ENCODE measurements around the gene IQCN.
"Not testable (repeated sequence)": the region's sequence is repeated elsewhere in the genome, so short reads cannot be mapped to it uniquely, and the experiment has no call there.

Gene IQCN

DNA sequence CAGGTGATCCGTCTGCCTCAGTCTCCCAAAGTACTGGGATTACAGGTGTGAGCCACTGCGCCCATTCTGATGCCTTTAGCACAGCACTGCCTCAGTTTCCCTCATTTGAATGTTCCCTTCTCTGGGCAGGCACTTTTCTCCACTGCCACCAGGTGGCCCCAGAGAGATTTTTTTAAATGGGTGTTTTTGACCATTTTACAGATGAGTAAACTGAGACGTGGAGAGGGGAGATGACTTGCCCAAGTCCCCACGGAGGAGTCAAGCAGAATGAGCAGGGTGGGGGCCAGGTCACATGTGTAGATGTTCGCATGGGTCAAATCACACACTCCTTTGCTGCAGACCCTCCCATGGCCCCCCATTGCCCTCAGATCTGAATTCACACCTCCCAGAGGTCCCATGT is 44.8 kb downstream of the IQCN start:
- DNase-seq, result no peak

DNA sequence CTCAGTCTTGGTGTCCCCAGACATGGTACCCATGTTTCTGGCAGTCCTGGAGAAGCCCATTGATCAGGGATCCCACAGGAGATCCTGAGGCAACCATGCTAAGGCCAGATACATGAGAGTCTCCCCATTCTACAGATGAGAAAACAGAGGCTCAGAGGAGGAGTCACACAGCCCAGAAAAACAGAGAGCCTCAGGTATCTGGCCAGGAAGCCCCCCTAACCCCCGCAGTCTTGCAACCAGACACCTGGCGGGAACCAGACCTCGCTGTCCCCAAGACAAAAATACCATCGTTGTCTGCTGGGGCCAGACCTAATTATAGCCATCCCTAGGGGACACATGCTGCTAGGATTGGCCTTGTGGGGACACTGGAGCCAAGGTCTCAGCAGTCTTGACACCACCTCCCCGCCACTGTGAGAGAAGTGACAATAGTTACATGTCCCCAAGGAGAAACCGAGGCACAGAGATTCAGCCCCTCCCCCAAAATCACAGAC is 46.4 kb downstream of the IQCN start:
- DNase-seq, result no peak

DNA sequence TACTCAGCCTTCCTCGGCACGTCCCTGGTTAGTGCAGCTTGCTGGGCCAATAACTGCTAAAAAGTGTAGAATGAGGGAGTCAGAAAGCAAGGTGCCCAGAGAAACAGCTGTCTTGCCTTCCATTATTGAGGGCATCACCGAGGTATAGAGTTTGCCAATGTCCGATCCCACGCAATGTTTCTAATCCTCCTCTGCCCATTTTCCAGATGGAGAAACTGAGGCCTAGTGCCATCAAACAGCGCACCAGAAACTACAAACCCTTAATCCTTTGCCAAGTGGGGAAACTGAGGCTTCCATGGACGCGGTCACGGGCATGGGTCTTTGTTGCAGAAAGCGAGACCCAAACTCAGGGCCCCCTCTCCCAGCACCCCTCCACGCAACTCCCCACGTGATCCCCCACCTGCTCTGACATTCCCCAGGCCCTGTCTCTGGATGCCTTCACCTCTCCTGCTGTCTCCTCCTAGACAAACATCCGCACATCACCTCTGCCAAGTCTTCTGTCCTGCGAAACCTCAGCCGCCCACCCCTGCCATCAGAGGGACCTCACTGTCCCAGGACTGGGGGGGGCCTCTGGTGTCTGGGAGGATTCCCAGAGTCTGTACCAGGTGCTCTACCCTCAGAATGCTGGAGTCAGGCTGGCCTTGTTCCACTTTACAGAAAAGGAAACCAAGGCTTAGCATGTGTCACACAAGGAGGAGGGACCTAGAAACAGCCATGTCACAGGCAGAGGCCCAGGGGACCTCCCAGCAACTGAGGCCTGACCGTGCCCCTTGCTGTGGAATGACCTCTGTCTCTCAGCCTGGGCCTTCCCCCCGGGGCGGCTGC is 47.1 kb downstream of the IQCN start:
- no peak for DNase-seq

DNA sequence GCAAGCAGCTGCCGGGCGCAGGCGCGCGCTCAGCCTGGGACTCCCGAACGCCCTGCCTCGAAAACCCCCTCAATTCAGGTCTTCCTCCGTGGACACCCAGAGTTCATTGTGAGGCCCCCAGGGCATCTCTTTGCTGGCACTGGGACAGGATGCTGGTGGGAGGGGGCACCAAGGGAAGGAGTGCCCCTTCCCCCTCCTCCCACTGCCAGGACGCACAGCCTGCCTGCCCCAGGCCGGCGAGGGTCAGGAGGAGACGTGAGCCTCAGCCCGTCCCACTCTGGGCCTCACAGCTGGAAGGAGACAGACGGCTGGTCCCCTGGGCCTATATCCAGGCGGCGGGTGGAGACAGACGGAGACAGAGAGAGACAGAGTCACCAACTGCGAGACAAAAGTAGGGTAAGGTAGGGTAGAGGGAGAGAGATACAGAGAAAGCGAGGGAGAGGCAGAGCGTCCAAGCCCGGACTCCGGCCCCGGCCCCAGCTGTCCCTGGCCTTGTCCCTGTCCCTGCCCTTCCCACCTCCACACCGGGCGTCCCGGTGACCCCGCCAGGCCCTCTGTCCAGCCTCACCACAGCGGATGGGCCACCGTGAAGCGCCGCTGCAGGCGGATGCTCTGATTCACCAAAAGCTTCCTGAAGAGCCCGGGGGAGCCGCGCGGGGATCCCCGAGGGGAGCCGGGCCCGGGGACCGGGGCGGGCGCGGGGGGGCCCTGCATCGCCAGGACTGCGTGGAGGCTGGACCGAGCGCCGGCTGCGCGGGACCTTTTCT is 48.4 kb downstream of the IQCN start, which contains the start of gene PDE4C:
Gene PDE4C (minus strand): TSS at position 737 of the 767 bp plus-strand sequence. CDS start 23 bp downstream, at position 714.
- DNase-seq, result no peak

DNA sequence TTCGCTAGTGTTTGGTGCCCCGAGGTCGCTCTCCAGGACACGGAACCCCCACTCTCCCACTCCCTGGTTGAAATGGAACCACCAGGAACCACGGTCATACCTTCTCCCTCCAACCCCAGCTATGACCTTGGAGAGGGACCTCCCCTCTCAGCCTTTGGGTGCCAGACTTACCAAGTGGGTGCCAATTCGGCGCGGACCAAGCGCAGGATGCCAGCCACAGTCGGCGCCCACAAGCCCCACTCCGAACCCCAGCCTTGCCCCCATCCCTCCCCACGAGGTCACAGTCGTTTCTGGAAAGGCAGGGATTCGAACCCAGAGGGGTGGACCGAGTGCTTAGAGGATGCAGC is 48.9 kb downstream of the IQCN start:
- DNase-seq, result no peak

DNA sequence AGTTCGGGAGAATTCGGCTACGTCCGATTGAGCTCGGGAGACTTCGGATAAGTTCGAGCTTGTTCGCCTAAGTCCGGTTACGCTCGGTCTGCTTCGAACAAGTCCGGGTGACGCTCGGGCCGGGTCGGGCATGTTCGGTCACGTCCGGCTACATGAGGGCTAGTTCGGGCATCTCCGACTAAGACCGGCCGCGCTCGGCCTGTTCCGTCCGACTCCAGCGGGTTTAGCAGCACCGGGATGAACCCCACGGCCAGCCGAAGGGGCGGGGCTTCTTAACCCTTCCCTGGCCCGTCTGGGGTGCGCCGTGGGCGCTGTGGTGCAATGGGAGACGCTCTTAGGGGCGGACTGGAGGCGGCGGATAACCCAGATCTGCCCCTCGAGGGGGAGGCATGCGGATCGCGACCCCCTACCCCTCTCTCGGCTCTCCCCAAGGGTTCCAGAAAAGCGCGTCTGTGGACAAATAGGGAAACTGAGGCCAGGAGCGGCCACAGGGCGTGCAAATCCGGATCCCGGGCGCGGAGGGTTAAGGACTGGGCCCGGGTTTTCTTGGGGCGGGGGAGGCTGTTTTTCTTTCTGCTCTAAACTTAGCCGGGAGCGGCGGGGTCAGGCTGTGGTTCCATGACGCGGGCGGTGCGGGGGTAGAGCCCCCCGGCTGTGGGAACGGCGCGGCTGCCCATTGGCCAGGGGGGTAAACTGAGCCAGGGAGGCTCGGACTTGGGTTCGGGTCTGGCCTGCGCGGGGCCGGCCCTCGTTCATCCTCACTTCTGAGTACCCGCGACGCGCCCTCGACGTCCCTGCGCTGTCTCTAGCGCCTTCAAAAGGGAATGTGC is 49.5 kb downstream of the IQCN start:
- peak; percentile 66 to 78 (median 73) for DNase-seq

- no peak for DNase-seq
Observed at GRCh38 chr19:18223860-18224524, 50.3 kb downstream of the IQCN start.

- DNase-seq, result no peak
Observed at GRCh38 chr19:18221815-18222725, 52.2 kb downstream of the IQCN start.

DNA sequence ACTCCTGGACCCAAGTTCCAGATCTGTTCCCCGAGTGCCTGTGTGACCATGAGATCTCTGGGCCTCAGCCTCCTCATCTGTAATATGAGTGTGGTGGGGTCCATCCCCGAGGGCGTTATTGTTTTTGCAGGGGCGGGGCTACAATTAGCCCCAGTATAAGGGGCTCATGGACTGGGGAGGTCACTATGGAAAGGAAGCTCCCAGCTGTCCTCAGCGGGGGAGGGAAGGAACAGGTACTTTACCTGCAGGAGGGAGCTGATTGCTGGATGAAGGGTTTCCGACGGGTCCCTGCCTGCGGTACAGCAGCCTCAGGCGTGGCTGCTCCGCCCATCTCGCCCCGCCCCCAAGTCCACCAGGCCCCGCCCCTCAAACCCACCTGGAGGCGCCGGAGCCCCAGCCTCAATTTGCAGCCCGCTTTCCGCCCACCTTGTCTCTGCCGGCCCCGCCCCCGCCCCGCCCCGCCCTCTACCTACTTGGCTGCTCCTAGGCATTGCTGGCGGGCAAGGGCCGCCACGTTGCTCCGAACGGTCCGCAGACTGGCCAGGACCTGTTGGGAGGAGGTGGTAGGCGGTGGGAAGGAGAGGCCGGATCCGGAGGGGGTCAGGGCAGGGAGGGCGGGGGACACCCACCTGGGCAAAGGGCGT is 53.5 kb downstream of the IQCN start:
- no peak for DNase-seq

GRCh38 chr19:18219911-18220631 is 54.2 kb downstream of the IQCN start:
- no peak for DNase-seq

DNA sequence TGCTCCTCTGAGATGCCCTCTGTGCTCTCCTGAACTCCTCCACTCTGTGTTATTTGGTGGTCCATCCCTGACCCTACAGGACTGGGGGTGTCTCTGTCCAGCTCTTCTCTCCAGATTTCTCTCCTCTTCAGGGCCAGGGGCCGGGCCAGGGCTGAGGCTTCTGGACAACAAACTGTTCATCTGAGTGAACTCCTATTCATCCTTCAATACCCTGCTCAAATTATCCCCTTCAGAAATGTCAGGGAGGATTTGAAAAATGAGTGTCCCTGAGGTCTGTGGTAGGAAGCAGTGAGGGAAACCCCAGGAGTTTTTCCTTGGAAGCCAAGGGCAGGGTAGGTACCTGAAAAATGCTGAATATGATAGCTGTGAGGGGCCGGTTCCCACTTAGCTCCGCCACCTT is 55.7 kb downstream of the IQCN start:
- no peak for DNase-seq

DNA sequence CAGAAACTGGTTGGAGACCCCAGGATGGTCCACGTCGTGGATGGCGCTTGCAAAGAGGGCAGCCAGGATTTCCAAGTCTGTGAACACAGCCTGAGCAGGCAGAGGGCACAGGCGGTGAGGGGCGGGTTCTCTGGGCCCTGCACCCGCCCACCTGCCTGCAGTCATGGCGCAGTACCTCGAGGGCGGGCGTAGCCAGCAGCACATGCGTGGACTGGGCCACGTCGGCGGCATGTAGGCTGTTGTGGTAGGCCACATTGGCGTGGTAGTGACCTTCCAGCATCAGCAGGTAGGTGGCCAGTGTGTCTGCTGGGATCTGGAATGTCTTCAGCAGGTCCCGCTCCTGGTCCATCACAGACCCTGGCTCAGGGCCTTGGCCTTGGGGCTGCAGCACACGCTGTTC is 56.1 kb downstream of the IQCN start:
- DNase-seq, result no peak

DNA sequence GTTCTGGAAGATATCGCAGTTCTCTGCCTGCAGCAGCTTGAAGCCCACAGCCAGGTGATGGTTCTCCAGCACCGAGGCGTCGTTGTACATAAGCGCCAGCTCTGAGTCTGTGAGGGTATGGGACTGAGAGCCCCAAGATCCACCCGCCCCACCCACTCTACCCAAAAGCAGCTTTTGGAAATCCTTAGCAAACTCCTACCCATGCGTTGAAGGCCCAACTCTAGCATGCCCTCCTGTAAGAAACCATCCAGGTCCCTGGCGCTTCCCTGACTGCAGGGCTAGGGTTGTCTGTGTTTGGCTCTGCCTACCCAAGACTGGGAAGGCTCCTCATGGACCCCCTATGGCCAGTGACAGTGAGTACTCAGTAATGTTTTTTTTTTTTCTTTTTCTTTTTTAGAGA is 57.5 kb downstream of the IQCN start:
- no peak for DNase-seq

DNA sequence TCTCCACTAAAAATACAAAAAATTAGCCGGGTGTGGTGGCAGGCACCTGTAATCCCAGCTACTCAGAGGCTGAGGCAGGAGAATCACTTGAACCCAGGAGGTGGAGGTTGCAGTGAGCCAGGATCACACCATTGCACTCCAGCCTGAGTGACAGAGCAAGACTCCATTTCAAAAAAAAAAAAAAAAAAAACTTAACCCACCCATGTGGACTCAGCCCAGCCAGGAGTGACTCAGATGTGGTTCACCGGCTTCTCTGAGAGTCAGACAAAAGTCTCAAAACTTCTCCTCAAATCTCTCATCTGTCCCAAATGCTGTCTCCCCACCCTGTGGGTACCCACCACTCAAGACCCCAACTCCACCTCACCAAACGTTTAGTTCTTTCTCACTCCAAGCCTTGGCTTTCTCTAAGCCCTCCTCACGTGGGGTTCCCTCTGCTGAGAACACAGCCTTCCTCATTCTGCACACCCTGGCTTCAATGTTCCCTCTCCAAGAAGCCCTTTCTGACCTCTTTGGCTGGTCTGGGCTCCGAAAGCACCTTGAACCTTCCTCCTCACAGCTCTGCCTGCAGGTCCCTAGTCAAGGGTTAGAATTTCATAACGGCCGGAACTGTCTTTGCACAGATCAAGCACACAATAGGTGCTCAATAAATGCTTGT is 59.3 kb downstream of the IQCN start:
- DNase-seq, result no peak

DNA sequence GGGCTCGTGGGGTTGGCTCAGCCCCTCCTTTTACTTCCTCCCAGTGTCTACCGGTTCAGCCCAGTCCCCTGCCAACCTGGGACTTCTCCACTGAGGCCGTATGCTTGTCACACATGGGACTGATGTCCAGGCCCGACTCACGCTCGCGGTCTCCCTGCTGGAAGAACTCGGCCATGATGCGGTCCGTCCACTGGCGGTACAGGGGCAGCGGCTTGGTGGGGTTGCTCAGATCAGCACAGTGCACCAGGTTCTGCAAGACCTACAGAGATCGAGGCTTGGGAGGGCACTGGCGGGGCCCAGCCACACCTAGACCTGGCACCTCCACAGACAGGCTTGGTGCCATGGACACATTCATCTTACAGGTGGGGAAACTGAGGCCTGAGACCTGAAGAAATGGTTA is 62.6 kb downstream of the IQCN start:
- no peak for DNase-seq

- DNase-seq, result not testable (repeated sequence)
Observed at GRCh38 chr19:18209912-18210311, 64.3 kb downstream of the IQCN start.

DNA sequence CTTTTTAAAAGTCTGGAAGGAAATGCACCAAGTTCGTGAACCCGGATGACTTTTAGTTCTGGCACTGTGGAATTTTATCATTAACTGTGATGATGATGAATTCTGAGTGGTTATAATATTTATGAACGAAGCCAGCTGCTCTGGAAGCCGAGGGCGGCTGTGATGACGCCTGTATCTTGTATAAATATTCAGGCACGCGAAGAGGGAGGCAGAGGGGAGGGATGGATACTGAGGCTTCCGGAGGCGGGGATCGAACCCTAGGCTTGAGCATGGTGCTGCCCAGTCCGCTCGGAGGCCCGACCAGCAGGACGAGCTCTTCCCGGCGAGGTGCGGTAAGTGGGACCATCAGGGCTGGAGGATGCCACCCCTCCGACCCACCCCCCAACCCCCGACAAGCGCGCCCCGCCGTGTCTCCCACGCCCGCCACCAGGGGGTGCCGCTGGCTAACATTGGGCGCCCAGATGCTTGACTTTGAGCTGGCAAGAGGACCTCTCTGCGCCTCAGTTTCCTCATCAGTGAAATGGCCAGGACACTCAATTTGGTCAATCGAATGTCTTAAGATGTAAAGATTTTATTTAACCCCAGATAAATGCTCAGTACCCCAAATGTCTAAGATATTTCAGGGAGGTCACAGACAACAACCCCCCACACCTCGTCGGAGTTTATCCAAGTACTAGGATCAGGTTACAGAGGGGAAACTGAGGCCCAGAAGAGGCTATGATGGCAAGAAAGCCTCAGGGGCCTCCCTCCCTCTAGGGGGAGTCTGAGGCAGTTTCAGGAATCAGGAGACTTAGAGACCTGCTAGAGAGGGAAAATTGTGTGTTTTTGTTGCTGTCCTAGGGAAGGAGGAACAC is 65.9 kb downstream of the IQCN start:
- peak; percentile 17 to 56 (median 28) for DNase-seq

All from activated naive CD4-positive, alpha-beta T cell (primary cell).